IMR-90 (cell line): ENCODE data around the gene CTIF. TPM values are rescaled to one million over a fixed set of nuclear protein-coding genes. Genes with fewer than 3 reads are reported as not detected.

Source experiments
- ATAC-seq: fragments of 200-7000 bp; cut with Tn5 transposase; 2 replicates; pipeline ENCODE4 v1.9.1; 2020; ENCODE audit warnings: low read depth, mild to moderate bottlenecking, moderate library complexity
- BruUV-seq: library from RNA; stranded (reverse); fragments of 400-500 nt; replicated peaks from 2 replicates; lab custom pipeline; 2021; lab: Mats Ljungman, UMichigan
- CTCF ChIA-PET: fragments of 300-600 bp; formaldehyde crosslinking; extraction: SDS; loops from one replicate; lab custom pipeline; 2021; ENCODE audit warnings: antibody characterized with exemption; lab: Yijun Ruan, JAX
- POLR2A ChIA-PET: fragments of 300-600 bp; sonication (Branson Sonifier 250); formaldehyde crosslinking; loops from one replicate; lab custom pipeline; 2022; ENCODE audit warnings: antibody characterized with exemption; ENCODE audit not compliant: unreplicated experiment; lab: Charles Lee
- DNase-seq: peaks from one replicate; pipeline ENCODE4 v3.0.0; 2013
- H2AFZ ChIP-seq: replicated peaks from 2 replicates; pipeline ENCODE3; 2013; ENCODE audit warnings: low read length, mild to moderate bottlenecking; ENCODE audit not compliant: poor library complexity
- H2AK5ac ChIP-seq: 2 replicates; pipeline ENCODE4 v1.6.1; 2013; ENCODE audit warnings: low read depth, low read length, inconsistent platforms
- H2AK9ac ChIP-seq: replicated peaks from 2 replicates; pipeline ENCODE3; 2013; ENCODE audit warnings: mild to moderate bottlenecking, low read depth, low read length, moderate library complexity; ENCODE audit not compliant: poor library complexity
- H2BK120ac ChIP-seq: 2 replicates; pipeline ENCODE4 v1.6.1; 2013; ENCODE audit warnings: low read depth, low read length, inconsistent platforms
- H2BK15ac ChIP-seq: 3 replicates; pipeline ENCODE4 v1.6.1; 2013; ENCODE audit warnings: low read depth, low read length, inconsistent platforms
- H2BK20ac ChIP-seq: 2 replicates; pipeline ENCODE4 v1.6.1; 2013; ENCODE audit warnings: low read depth, mild to moderate bottlenecking, inconsistent platforms, low read length, moderate library complexity
- H2BK5ac ChIP-seq: 2 replicates; pipeline ENCODE4 v1.6.1; 2013; ENCODE audit warnings: mild to moderate bottlenecking, low read depth, low read length, inconsistent platforms; ENCODE audit not compliant: poor library complexity, severe bottlenecking
- H3K14ac ChIP-seq: replicated peaks from 2 replicates; pipeline ENCODE4 v1.6.1; 2013; ENCODE audit warnings: low read depth, low read length, inconsistent platforms
- H3K18ac ChIP-seq: 2 replicates; pipeline ENCODE4 v1.6.1; 2013; ENCODE audit warnings: low read depth, low read length, control low read depth
- H3K23ac ChIP-seq: 2 replicates; pipeline ENCODE4 v1.6.1; 2013; ENCODE audit warnings: low read depth, low read length, inconsistent platforms
- H3K27ac ChIP-seq: 2 replicates; pipeline ENCODE4 v1.5.1; 2013; ENCODE audit warnings: mild to moderate bottlenecking, control low read depth, low read length; ENCODE audit not compliant: insufficient read depth
- H3K27me3 ChIP-seq: 2 replicates; pipeline ENCODE4 v1.6.1; 2013; ENCODE audit warnings: low read length; ENCODE audit not compliant: control insufficient read depth, insufficient read depth
- H3K36me3 ChIP-seq: 2 replicates; pipeline ENCODE4 v1.6.1; 2013; ENCODE audit warnings: low read length, mixed read lengths; ENCODE audit not compliant: control insufficient read depth, insufficient read depth
- H3K4ac ChIP-seq: 2 replicates; pipeline ENCODE4 v1.6.1; 2013; ENCODE audit warnings: low read depth, low read length, inconsistent platforms
- H3K4me1 ChIP-seq: 2 replicates; pipeline ENCODE4 v1.6.1; 2013; ENCODE audit warnings: low read length, mixed read lengths; ENCODE audit not compliant: control insufficient read depth, insufficient read depth
- H3K4me2 ChIP-seq: 2 replicates; pipeline ENCODE4 v1.6.1; 2013; ENCODE audit warnings: low read depth, mild to moderate bottlenecking, control low read depth, low read length, moderate library complexity
- H3K4me3 ChIP-seq: 2 replicates; pipeline ENCODE4 v1.5.1; 2013; ENCODE audit warnings: low read depth, mild to moderate bottlenecking, control low read depth, low read length, moderate library complexity; ENCODE audit not compliant: insufficient read depth
- H3K56ac ChIP-seq: 2 replicates; pipeline ENCODE4 v1.6.1; 2013; ENCODE audit warnings: low read length, inconsistent platforms; ENCODE audit not compliant: insufficient read depth; ENCODE audit errors: extremely low read depth
- H3K79me1 ChIP-seq, 2 experiments: 2 replicates each; pipeline ENCODE4 v1.6.1; 2013; ENCODE audit warnings: low read length in 2 of 2, inconsistent platforms in 1 of 2, low read depth in 1 of 2
- H3K9ac ChIP-seq: 2 replicates; pipeline ENCODE4 v1.6.1; 2013; ENCODE audit warnings: low read depth, low read length, control low read depth
- H3K9me1 ChIP-seq: 2 replicates; pipeline ENCODE4 v1.6.1; 2013; ENCODE audit warnings: low read length, inconsistent platforms; ENCODE audit not compliant: insufficient read depth
- H3K9me3 ChIP-seq: 2 replicates; pipeline ENCODE4 v1.6.1; 2013; ENCODE audit warnings: low read length; ENCODE audit not compliant: control insufficient read depth, insufficient read depth
- H4K20me1 ChIP-seq: 2 replicates; pipeline ENCODE4 v1.6.1; 2013; ENCODE audit warnings: low read length, inconsistent platforms; ENCODE audit not compliant: insufficient read depth
- H4K5ac ChIP-seq: 2 replicates; pipeline ENCODE4 v1.6.1; 2013; ENCODE audit warnings: mild to moderate bottlenecking, low read depth, low read length, control low read depth
- H4K8ac ChIP-seq, 2 experiments: 2 replicates each; pipeline ENCODE4 v1.6.1; 2013; ENCODE audit warnings: low read depth in 2 of 2, low read length in 2 of 2, control low read depth in 1 of 2, inconsistent platforms in 1 of 2
- H4K91ac ChIP-seq: 2 replicates; pipeline ENCODE4 v1.6.1; 2013; ENCODE audit warnings: low read depth, low read length, inconsistent platforms; ENCODE audit not compliant: insufficient read depth
- BHLHE40 ChIP-seq: fragments of 150-350 bp; IDR thresholded peaks from 2 replicates; pipeline ENCODE4 v1.6.1; 2016; ENCODE audit warnings: mild to moderate bottlenecking, low read depth, low read length
- CEBPB ChIP-seq: IDR thresholded peaks from 2 replicates; pipeline ENCODE4 v1.6.1; 2012; ENCODE audit warnings: low read depth, low read length, improper control_type of control experiment
- CHD1 ChIP-seq: IDR thresholded peaks from 2 replicates; pipeline ENCODE4 v1.6.1; 2012; ENCODE audit warnings: low read depth, low read length, improper control_type of control experiment
- ELK1 ChIP-seq: fragments of 150-350 bp; IDR thresholded peaks from 2 replicates; pipeline ENCODE4 v1.6.1; 2016; ENCODE audit warnings: low read depth, mild to moderate bottlenecking, low read length, moderate library complexity, borderline replicate concordance
- FOS ChIP-seq: fragments of 150-350 bp; IDR thresholded peaks from 2 replicates; pipeline ENCODE4 v1.6.1; 2016; ENCODE audit warnings: low read depth, low read length
- MAFK ChIP-seq: IDR thresholded peaks from 2 replicates; pipeline ENCODE4 v1.6.1; 2012; ENCODE audit warnings: low read depth, low read length, improper control_type of control experiment
- POLR2A ChIP-seq: IDR thresholded peaks from 2 replicates; pipeline ENCODE4 v1.6.1; 2012; ENCODE audit warnings: mild to moderate bottlenecking, low read depth, low read length
- RCOR1 ChIP-seq: IDR thresholded peaks from 2 replicates; pipeline ENCODE4 v1.6.1; 2012; ENCODE audit warnings: mild to moderate bottlenecking, low read length, improper control_type of control experiment; ENCODE audit not compliant: insufficient replicate concordance
- RFX5 ChIP-seq: IDR thresholded peaks from 2 replicates; pipeline ENCODE4 v1.8.0; 2012; ENCODE audit warnings: low read depth, mild to moderate bottlenecking, low read length, moderate library complexity
- WGBS, 2 experiments: methylation state at CpG; one replicate each; pipeline versions ENCODE4 v1.1.5 to v1.1.7; 2013; ENCODE audit warnings: missing lambda C conversion rate in 2 of 2; ENCODE audit not compliant: insufficient read length in 1 of 2; ENCODE audit errors: extremely low coverage in 2 of 2; 5-methylcytosine and 5-hydroxymethylcytosine counted together
- dilution Hi-C: fragments of 300-500 bp; cut with HindIII; formaldehyde crosslinking; loops from one replicate; pipeline ENCODE4 v1.14.3; 2018; ENCODE audit warnings: low sequenced_read_pairs; ENCODE audit not compliant: unreplicated experiment
- in situ Hi-C: fragments of 300-500 bp; cut with MboI; formaldehyde crosslinking; loops from 3 replicates; pipeline ENCODE4 v1.14.3; 2019; ENCODE audit warnings: low sequenced_read_pairs, inconsistent platforms, mixed read lengths
- intact Hi-C: fragments of 100-400 bp; cut with micrococcal nuclease; formaldehyde crosslinking; loops from 2 replicates; pipeline ENCODE4 v1.10.0; 2022
- polyA plus RNA-seq, 3 experiments: library from polyadenylated mRNA; depleted of rRNA; stranded (reverse); fragments of >200 nt; gene quantifications; 2 replicates each; pipeline ENCODE4 v1.2.3, GENCODE V29; 2012; ENCODE audit warnings: low replicate concordance in 1 of 3
- total RNA-seq: library from RNA; depleted of rRNA; stranded (reverse); fragments of >200 nt; gene quantifications from 2 replicates; pipeline ENCODE4 v1.2.3, GENCODE V29; 2012
- TF ChIP-seq, protein P1 (sequence below): conservative IDR thresholded peaks from 2 replicates; pipeline ENCODE4 v1.5.1; 2012; ENCODE audit warnings: mild to moderate bottlenecking, low read depth, low read length, improper control_type of control experiment

The CTIF gene
- total and polyA plus RNA-seq, 2 of the 4 experiments (the other 2 are of a cell fraction): 25.1 to 57.0 TPM

GRCh38 chr18:48575658-48576456 lies 37.0 kb downstream of the CTIF start (continued):
- TF ChIP-seq ELK1: no peak

DNA sequence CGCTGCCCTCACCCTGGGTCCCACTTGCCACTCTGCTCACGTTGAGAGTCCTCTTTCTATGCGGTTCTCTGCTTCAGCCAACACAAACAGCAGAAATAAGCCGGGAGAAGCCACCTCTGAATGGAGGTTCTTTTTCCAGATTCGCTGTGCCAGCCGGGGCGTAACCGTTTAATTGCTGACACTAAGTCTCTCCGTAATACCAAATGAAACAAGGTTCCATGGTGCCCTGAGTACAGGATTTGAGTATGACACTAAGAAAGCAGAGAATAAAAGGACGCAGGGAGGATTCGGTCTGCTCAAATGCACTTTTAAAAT lies 37.6 kb downstream of the CTIF start:
- peaks cover 20% of the 10 kb centered on the region for H3K4me1 ChIP-seq
- 85% methylated on average over 8 of the region's 11 CpGs; no CpG with 5 or more reads in 1 of the 2 experiments for WGBS, 2 experiments
- no peak overlapping the region for H2BK20ac ChIP-seq
- H3K27ac ChIP-seq: no peak overlapping the region
- no peak overlapping the region for H3K4ac ChIP-seq
- no peak for ATAC-seq
- H3K9ac ChIP-seq: no peak overlapping the region
- intact Hi-C loops: no loop called here
- H4K91ac ChIP-seq: no peak overlapping the region
- H3K23ac ChIP-seq: no peak overlapping the region
- no peaks in the 10 kb centered on the region for H3K27me3 ChIP-seq
- H3K9me1 ChIP-seq: peaks cover 39% of the 10 kb centered on the region
- H2BK5ac ChIP-seq: no peak overlapping the region
- H4K20me1 ChIP-seq: peaks cover 99% of the 10 kb centered on the region
- H4K5ac ChIP-seq: no peak overlapping the region
- H3K14ac ChIP-seq: no peak overlapping the region
- H2BK15ac ChIP-seq: no peak overlapping the region
- H3K9me3 ChIP-seq: no peaks in the 10 kb centered on the region
- H3K18ac ChIP-seq: no peak overlapping the region
- H2AK5ac ChIP-seq: no peak overlapping the region
- CTCF ChIA-PET: no interaction called here
- no peak overlapping the region for H3K4me3 ChIP-seq
- peaks cover 41 to 99% of the 10 kb centered on the region in 2 experiments for H3K79me1 ChIP-seq
- DNase-seq: no peak
- in situ Hi-C loops: no loop called here
- dilution Hi-C loops: no loop called here
- H3K36me3 ChIP-seq: peaks cover 12% of the 10 kb centered on the region
- no peak overlapping the region for H2AFZ ChIP-seq
- TF ChIP-seq MAFK (no peak), RCOR1 (no peak), ELK1 (no peak), RFX5 (no peak), FOS (no peak), BHLHE40 (no peak), POLR2A (no peak), CEBPB (no peak), CHD1 (no peak)
- TF ChIP-seq, protein P1, sequence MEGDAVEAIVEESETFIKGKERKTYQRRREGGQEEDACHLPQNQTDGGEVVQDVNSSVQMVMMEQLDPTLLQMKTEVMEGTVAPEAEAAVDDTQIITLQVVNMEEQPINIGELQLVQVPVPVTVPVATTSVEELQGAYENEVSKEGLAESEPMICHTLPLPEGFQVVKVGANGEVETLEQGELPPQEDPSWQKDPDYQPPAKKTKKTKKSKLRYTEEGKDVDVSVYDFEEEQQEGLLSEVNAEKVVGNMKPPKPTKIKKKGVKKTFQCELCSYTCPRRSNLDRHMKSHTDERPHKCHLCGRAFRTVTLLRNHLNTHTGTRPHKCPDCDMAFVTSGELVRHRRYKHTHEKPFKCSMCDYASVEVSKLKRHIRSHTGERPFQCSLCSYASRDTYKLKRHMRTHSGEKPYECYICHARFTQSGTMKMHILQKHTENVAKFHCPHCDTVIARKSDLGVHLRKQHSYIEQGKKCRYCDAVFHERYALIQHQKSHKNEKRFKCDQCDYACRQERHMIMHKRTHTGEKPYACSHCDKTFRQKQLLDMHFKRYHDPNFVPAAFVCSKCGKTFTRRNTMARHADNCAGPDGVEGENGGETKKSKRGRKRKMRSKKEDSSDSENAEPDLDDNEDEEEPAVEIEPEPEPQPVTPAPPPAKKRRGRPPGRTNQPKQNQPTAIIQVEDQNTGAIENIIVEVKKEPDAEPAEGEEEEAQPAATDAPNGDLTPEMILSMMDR: no peak
- no peak overlapping the region for H2AK9ac ChIP-seq
- BruUV-seq: no TSS peak
- no peak overlapping the region for H4K8ac ChIP-seq
- H3K56ac ChIP-seq: no peak overlapping the region
- POLR2A ChIA-PET: no interaction called here
- no peak overlapping the region for H2BK120ac ChIP-seq
- H3K4me2 ChIP-seq: no peak overlapping the region
